HG02973 (cell line): ENCODE results near the gene APLP2.

Experiments used
- ATAC-seq: cut with Tn5 transposase; IDR thresholded peaks from one replicate; pipeline ENCODE4 v1.9.1; 2021; ENCODE audit warnings: moderate library complexity; ENCODE audit not compliant: unreplicated experiment

The APLP2 gene

DNA sequence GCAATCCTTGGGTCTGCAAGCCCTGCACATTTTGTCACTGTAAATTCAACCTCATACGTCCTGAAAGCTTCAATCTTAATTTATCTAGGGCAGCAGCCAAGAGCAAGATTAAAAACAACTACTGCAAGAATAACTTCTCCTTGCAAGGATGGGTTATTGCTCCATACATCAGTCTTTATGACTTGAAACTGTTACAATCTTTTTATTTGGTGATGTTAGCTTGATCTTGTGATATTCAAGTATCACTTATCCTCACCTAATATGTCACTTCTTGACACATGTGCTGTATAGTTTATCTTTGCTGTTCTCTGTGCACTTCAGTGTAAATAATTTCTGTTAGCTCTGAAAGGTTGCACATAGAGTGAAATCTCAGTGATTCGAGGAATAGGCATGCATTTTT, 14.7 kb upstream of the APLP2 start:
- no peak for ATAC-seq

DNA sequence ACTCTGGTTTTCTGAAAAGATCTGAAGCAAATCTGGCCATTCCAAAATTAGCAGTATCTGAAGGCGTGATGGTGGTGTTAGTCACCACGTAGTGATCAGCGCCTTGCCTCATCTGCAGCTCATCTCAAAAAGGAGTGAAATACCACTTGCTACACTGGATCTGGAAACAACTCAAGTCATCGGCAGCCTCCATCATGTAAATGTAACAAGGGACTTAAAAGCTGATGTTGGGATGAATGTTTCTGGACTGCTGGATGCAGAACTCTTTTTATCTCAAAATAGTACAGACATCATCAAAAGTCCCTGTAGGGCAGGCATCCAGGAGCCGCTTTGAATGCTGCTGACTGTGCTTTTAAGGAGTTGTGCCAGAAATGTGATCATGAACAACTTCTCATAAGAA, 14.1 kb upstream of the APLP2 start:
- ATAC-seq = no peak

DNA sequence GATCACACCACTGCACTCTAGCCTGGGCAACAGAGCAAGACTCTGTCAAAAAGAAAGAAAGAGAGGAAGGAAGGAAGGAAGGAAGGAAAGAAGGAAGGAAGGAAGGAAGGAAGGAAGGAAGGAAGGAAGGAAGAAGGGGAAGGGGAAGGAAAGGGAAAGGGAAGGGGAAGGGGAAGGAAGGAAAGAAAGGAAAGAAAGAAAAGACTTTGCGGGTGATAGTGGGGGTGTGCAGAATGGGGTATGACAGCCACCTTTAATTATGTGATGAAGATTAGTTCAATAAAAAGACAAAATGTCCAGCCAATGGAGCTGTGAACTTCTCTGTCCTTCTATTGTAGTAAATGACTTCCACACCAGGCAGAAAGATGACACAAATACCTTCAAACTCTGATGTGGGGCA, 8.7 kb upstream of the APLP2 start:
- no peak for ATAC-seq

DNA sequence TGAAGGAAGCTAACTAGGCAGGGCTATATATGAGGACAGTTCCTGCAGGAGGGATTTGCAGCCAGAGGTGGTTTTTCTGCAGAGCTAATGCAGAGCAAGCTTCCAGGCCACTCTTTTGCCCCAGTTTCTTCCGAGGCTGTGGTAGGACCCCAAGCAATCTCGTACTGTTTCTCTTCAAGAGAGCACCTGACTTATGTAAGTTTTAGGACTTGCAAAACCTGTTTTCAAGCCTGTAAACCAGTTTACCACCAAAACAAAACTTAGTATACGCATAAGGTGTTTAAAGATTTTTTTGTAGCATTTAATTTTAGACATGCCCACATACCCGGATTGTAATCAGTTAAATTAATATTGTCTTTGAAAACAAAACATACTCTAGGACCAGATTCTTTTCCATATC, 7.7 kb upstream of the APLP2 start:
- no peak for ATAC-seq

DNA sequence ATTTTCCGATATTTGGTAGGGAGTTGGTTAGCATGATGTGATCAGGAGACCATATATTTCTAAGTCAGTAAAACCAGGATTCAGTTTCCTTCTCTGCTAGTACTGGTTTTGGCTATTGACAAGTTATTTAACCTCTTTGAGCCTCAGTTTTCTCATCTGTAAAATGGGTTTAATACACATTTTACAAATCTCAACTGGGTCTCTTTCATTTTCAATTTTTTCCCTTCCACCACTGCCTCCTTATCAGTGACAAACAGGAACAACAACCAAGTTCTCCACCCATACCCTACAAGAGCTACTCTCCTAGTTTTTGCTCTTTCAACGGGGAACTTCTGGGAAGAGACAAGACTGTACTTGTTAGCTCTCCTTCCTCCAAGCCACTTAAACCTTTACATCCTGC, 6.2 kb upstream of the APLP2 start:
- no peak for ATAC-seq

DNA sequence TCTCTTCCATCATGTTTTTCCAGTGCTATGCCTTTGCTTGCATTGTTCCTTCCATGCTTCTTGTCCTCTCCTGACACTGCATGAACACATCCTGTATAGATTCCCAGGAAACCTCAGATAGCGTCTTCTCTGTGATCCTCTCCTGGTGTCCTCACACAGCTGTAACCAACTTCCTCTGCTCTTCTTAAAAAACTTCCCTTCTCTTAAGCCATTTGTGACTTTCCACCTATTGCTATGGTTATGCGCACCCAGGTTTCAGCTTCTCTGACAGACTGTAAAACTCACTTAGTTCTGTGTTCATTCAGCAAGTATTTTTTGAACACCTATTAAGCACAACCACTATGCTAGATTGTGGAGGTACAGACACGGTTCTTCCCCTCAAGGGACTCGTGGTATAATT, 5.1 kb upstream of the APLP2 start:
- no peak for ATAC-seq

DNA sequence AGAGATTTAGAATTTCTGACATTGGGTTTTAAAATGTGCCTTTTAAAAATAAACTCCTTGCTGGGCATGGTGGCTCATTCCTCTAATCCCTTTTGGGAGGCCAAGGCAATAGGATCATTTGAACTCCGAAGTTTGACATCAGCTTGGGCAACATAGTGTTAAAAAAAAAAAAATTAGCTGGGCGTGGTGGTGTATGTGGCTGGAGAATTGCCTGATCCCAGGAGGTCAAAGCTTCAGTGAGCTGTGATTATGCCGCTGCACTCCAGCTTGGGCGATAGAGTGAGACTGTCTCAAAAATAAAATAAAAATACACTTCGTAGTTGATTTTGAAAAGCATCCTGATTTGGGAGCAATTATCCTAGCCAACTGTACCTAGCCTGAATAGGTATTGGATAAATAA, 3.4 kb upstream of the APLP2 start:
- no peak for ATAC-seq

DNA sequence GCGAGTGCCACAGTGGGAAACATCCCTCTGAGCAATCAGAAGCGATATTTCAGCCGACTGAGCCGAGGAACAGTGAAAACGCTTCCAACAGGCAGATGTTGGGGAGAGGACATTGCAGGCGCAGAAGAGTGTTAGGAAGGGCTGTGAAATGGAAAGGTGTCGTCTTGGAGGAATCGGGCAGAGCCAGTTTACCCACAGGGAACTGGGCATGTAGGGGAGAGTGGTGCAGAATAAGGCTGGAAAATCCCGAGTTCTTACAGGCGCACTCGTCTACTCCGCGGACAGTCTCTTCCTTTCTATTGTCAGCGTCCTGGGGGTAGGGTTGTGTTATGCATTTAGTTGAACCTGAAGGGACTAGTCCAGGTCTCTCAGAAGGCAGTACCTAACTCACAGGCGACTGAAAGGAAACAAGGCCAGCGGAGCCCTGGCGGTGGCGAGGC, 1.1 kb upstream of the APLP2 start:
- no peak for ATAC-seq

DNA sequence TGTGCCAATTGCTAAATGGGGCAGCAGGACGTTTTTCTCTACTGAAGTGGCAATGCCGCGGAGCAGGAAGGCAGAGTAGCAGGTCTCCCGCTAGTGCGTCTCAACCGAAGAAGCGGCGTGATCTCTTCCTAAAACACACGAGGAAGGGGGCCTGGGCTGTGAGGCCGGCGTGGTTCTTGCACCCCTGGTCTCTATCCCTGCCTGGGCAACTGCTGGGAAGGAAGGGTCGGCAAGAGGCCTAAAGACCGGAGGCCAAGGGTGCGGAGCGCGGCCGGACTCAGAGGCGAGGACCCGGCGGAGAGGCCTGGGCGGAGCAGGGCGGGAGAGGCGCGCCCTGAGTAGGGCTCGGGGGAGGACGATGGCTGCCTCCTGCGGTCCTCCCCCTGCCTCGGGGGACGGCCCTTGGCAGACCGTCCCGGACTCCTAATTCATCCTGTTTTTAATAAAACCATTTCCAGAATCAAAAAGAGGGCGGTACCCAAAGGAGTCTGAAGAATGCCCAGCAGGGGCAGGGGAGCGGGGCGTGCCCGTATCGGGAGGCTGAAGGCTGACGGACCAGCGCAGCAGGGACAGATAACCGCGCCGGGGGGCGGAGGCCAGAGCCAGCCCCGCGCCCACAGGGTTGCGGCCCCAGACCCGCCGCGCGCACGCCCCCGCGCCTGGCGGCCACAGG, 572 bp upstream of the APLP2 start:
- peak; percentile 36 for ATAC-seq

DNA sequence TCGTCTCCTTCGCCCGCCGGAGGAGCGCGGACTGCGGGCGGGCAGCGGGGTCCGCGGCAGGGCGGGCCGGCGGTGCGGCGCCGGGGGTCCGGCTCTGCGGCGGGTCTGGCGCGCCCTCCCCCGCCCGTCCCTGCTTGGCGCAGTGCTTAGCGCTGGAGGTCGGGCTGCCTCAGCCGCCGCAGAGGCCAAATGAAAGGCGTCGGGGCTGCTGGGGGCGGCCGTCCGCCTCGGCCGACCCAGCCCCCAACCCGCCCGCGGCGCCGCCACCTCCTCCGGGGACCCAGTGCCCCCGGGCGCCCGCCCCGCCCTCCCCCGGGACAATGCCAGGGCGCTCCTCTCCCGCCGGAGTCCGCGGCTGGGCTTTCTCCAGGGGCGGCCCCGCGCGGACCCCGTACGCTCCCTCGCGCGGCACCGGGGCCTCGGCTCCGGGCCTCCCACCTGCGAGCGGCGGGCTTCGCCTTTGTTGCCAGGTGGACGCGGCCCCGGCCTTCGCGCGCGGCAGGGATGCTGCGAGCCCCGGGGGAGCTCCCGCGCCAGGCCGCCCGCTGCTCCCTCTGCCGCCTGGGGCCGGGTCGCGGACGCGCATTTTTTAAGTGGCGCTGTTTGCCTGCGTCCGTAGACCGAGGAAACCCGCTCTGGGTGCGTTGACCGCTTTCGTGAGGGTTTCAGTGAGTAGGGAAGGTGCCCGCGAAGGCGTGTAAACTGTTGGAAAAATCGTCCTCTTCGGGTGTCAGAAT, 583 bp downstream of the APLP2 start:
- peak; percentile 29 for ATAC-seq

DNA sequence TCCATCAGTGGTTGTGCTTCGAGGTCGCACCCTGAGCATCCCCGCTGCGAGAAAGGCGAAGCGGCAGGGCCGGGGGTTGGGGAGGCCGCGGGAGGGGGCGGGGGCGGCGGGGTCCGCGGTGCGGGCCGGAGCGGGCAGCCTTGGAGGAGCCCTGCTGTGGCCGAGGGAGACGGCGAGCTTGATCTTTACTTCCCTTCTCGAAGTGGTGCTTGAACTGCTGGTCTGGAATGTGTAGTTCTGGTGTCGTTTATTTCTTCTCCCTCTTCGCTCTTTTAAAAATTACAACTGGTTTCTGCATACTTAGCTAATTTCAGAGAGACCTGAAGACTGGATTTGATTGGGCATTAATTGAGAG, 1.1 kb downstream of the APLP2 start:
- ATAC-seq = no peak

DNA sequence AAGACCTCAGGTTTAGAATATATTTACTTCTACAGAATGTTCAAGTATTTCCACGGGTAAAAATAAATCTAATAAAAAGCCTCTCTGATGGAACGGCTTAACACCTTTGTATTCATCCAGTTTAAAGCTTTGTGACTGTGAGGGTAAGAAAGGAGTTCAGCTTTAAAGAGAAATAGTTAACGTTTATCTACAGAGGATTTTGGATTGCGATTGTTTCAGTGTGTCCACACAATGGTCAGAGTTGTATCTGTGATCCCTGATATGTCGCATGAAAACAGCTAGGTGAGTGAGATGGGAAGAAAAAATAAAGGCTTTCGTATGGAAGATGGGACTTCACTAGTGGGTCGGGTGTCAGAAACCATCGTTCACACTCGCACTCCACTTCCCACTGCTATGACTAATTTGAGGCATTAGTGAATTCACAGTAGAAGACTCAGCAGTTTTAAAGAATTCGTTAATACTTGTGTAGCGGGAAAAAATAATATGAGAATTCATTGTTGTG, 1.6 kb downstream of the APLP2 start:
- no peak for ATAC-seq

DNA sequence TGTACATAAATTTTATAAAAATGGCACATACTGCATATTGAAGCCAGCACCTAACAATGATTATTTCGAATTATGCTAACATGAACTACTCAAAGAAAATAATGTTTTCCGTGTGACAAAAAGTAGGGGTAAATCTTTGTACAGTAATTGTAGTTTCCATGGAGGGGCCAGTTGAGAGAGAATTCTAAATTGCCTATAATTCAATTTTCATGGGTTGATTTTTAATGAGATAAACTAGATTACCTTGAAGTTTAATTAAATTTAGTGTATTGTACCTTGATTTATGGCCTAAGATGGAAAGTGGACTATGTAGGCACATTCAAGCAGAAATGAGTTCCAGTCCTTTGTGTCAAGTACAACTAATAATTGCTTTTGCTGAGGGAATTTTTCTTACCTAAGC, 5.0 kb downstream of the APLP2 start:
- no peak for ATAC-seq

DNA sequence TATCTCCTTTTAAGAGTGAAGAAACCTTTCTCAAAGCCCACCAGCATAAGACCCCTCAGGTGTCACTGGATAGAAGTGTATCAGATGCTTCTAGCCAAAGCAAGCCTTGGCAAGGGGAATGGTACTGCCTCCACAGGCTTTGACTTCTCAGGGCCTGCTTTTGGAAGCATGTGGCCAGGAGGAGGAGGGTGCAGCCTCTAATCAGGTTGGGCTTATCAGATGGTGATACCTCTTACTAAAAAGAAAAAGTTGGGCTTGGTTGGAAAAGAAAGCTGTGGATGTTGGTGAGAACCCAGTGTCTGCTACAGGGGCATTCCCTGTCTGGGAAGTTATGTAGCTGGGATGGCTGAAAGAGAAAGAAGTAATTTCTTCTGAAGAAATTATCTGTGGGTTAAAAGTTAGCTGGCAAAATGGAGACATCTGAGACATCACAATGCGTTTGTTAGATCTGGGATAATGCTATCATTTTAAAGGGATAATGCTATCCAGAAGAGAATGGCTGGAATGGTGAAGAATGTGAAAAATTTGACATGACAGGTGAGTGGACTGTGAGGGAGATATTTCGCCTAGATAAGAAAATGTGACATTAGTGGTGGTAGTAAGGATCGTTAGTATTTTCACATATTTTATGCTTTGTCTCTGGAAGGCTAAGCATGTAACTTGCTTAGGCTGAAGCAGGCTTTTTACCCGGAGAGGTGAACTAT, 7.2 kb downstream of the APLP2 start:
- ATAC-seq = no peak

DNA sequence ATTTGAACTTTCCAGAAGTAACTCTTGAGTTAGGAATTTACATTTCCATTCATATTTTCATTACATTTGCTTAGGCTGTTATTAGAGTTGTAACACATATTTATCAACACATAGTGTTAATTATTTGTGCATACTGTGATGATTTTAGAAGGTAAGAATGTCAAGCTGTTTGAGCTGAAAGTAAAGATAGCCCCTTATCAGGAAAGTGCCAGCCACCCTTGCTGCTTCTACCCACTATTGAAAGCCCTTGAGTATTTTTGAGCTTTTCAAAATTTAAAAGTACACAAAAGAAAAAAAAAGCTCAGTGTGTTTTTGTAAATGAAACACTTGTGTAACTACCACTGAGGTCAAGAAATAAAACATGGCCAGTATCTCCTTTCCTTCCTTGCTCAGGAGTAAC, 8.0 kb downstream of the APLP2 start:
- ATAC-seq = no peak

DNA sequence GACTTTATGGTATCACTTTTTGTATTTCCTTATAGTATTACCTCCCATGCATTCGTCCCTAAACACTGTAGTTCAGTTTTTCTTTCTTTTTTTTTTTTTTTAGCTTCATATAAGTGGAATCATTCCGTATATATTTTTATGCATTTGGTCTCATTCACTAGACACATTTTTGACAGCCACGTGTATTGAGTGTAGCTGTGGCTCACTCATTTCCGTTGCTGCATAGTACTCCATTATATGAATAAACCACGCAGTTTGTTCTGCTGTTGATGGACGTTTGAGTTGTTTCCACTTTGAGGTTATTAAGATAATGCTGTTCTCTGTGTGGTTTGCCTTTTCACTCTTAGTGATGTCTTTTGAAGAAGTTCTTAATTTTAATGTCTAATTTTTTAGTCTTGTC, 8.4 kb downstream of the APLP2 start:
- no peak for ATAC-seq

DNA sequence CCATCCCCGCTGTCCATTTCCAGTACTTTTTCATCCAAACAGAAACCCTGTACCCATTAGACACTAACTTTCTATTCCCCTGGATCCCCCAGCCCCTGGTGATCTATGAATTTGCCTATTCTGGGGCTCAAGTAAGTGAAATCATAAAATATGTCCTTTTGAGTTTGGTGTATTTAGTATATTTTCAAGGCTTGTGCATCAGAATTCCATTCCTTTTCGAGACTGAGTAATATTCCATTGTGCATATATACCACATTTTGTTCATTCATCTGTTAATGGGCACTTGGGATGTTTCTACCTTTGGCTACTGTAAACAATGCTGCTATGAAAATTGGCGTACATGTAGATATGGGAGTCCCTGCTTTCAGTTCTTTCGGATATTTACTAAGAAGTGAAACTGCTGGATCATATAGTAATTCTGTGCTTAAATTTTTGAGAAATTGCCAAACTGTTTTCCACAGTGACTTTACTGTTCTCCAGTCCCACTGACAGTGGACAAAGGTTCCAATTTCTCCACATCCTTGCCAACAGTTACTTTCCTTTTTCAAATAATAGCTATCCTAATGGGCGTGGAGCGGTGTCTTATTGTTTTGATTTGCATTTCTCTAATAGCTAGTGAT, 16.1 kb downstream of the APLP2 start:
- ATAC-seq = no peak

DNA sequence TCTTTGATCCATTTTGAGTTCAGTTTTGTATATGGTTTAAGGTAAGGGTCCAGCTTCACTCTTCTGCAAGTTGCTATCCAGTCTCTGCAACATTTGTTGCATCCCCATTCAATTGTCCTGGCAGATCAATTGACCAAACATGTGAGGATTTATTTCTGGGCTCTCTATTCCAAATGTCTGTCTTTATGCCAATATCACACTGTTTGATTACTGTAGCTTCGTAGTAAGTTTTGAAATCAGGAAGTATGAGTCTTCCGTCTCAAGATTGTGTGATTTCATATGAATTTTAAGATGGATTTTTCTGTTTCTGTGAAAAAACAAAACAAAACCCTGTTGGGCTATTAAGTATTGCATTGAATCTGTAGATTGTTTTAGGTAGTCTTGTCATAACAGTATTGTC, 17.0 kb downstream of the APLP2 start:
- ATAC-seq = no peak

DNA sequence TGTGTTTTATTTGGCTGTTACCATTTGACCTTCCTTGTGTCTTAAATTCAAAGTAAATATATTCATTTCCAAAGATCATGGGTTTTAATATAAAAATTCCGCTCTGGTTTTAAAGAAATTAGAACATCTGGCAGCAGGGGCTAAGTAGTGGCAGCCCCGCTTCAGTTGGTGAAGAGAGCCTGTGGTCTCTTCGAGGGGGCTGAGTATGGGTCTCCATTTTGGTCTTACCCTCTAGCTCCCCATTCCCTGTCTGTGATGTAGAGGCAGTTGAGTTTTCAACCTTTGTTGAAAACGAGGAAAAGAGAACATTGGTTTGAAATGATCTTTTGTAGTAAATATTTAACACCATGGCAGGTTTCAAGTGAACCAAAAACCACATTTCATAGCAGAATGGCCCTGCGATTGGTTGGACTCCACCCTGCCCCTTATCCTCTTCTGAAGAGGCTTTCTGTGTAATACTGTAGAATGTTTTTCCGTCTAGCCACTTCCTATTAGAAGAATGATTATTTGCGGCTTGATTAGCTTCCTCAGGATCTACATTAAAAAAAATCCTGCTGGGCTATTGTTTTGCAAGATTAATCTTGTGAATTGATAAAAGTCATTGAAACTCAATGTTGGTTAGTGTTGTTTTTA, 17.7 kb downstream of the APLP2 start:
- peak; percentile 62 for ATAC-seq

DNA sequence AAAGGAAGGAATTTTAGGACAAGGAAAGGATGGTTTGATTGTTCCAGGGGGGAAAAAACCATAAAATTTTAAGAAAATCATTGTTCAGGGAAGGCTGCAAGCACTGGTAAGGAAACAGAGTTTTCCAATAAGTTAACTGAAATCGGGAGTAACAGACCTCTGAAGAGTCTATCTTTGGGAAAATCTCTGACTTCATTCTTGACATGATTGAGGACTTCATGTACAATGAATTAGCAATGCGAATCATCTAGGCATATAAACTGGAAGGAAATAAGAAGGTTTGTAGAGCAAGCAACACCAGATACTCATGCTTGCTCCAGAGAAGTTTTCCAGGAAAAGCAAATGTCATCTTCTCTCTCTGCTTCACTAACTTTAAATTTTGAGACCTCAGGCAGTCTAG, 18.5 kb downstream of the APLP2 start:
- no peak for ATAC-seq
